CD14-positive monocyte (primary cell): ENCODE data around the gene MMP1. TPM values are rescaled to one million over a fixed set of nuclear protein-coding genes. Genes with fewer than 3 reads are reported as not detected.
A peak's percentile ranks its signal among the peaks of the same experiment; 100 is the strongest.

Source experiments
- DNase-seq, 3 donors: peaks; one replicate each; pipeline ENCODE4 v3.0.0-alpha.2; 2011 to 2022
- H2AFZ ChIP-seq: 2 replicates; pipeline ENCODE4 v1.6.0; 2012; ENCODE audit warnings: mild to moderate bottlenecking, low read depth, low read length, inconsistent platforms; ENCODE audit not compliant: insufficient read depth, poor library complexity, severe bottlenecking
- H3K27ac ChIP-seq, 2 donors: 1 replicate in 1 of 2; 2 replicates in 1 of 2; pipeline ENCODE4 v1.5.1; 2012 to 2013; ENCODE audit warnings: low read length in 2 of 2, control low read depth in 1 of 2, inconsistent platforms in 1 of 2, low read depth in 1 of 2, mild to moderate bottlenecking in 1 of 2
- H3K27me3 ChIP-seq, 2 donors: one replicate each; pipeline versions ENCODE4 v1.6.0 to v1.6.1; 2011 to 2013; ENCODE audit warnings: low read length in 2 of 2; ENCODE audit not compliant: control insufficient read depth in 2 of 2, insufficient read depth in 2 of 2
- H3K36me3 ChIP-seq, 2 donors: replicated peaks in 1 of 2; 1 replicate in 1 of 2; 2 replicates in 1 of 2; pipeline versions ENCODE4 v1.5.1 to v1.6.1; 2012 to 2013; ENCODE audit warnings: low read length in 2 of 2, control low read depth in 1 of 2, inconsistent platforms in 1 of 2, mild to moderate bottlenecking in 1 of 2; ENCODE audit not compliant: insufficient read depth in 2 of 2, control insufficient read depth in 1 of 2
- H3K4me1 ChIP-seq, 2 donors: 1 replicate in 1 of 2; 2 replicates in 1 of 2; pipeline versions ENCODE4 v1.5.1 to v1.6.1; 2012 to 2013; ENCODE audit warnings: low read length in 2 of 2, control low read depth in 1 of 2, inconsistent platforms in 1 of 2, mild to moderate bottlenecking in 1 of 2, moderate library complexity in 1 of 2; ENCODE audit not compliant: insufficient read depth in 2 of 2, control insufficient read depth in 1 of 2
- H3K4me2 ChIP-seq: replicated peaks from 2 replicates; pipeline ENCODE3; 2012; ENCODE audit warnings: low read length, moderate library complexity, mild to moderate bottlenecking; ENCODE audit not compliant: poor library complexity, severe bottlenecking; ENCODE audit errors: extremely low read depth
- H3K4me3 ChIP-seq, 3 experiments: fragments of 200-600 bp in 1 of 3; sonication (generic) in 1 of 3; replicated peaks in 1 of 3; 1 replicate in 2 of 3; 2 replicates in 1 of 3; pipeline ENCODE4 v1.5.1; 2011 to 2013; ENCODE audit warnings: low read length in 3 of 3, mild to moderate bottlenecking in 3 of 3, control low read depth in 2 of 3, low read depth in 2 of 3, inconsistent platforms in 1 of 3, moderate library complexity in 1 of 3
- H3K79me2 ChIP-seq: 2 replicates; pipeline ENCODE4 v1.6.0; 2012; ENCODE audit warnings: mild to moderate bottlenecking, control low read depth, inconsistent platforms, low read length, moderate library complexity; ENCODE audit not compliant: insufficient read depth
- H3K9ac ChIP-seq: 2 replicates; pipeline ENCODE4 v1.6.0; 2017; ENCODE audit warnings: low read length, mild to moderate bottlenecking; ENCODE audit not compliant: insufficient read depth, poor library complexity, severe bottlenecking
- H3K9me3 ChIP-seq, 2 donors: replicated peaks in 1 of 2; 1 replicate in 1 of 2; 2 replicates in 1 of 2; pipeline versions ENCODE4 v1.5.1 to v1.6.1; 2012 to 2013; ENCODE audit warnings: low read length in 2 of 2, control low read depth in 1 of 2; ENCODE audit not compliant: control insufficient read depth in 1 of 2, insufficient read depth in 1 of 2
- H4K20me1 ChIP-seq: 2 replicates; pipeline ENCODE4 v1.6.0; 2012; ENCODE audit warnings: mild to moderate bottlenecking, low read length, control low read depth, moderate library complexity; ENCODE audit not compliant: insufficient read depth
- H3K27ac Mint-ChIP-seq, 7 donors: one replicate each; pipeline ENCODE4 v1.8.0; 2020; ENCODE audit warnings: mild to moderate bottlenecking in 7 of 7, mixed read lengths in 7 of 7, moderate library complexity in 6 of 7, inconsistent platforms in 2 of 7
- H3K27me3 Mint-ChIP-seq, 3 donors: one replicate each; pipeline ENCODE4 v1.8.0; 2021 to 2022; ENCODE audit warnings: low read depth in 3 of 3, mild to moderate bottlenecking in 3 of 3, mixed read lengths in 3 of 3, moderate library complexity in 3 of 3, inconsistent platforms in 1 of 3
- H3K36me3 Mint-ChIP-seq, 2 donors: one replicate each; pipeline ENCODE4 v1.8.0; 2020; ENCODE audit warnings: mixed read lengths in 2 of 2, inconsistent platforms in 1 of 2, mild to moderate bottlenecking in 1 of 2
- H3K4me1 Mint-ChIP-seq: one replicate; pipeline ENCODE4 v1.8.0; 2020; ENCODE audit warnings: mild to moderate bottlenecking, mixed read lengths
- H3K4me3 Mint-ChIP-seq, 2 donors: one replicate each; pipeline ENCODE4 v1.8.0; 2020; ENCODE audit warnings: mild to moderate bottlenecking in 2 of 2, mixed read lengths in 2 of 2, moderate library complexity in 1 of 2
- H3K9me3 Mint-ChIP-seq, 7 donors: one replicate each; pipeline ENCODE4 v1.8.0; 2020 to 2022; ENCODE audit warnings: mixed read lengths in 7 of 7, mild to moderate bottlenecking in 6 of 7, moderate library complexity in 6 of 7, inconsistent platforms in 2 of 7
- WGBS: methylation state at CpG from one replicate; pipeline ENCODE4 v1.1.5; 2013; ENCODE audit warnings: missing lambda C conversion rate; ENCODE audit not compliant: insufficient coverage; 5-methylcytosine and 5-hydroxymethylcytosine counted together
- intact Hi-C, 2 donors: fragments of 100-400 bp; cut with micrococcal nuclease; formaldehyde crosslinking; loops; one replicate each; pipeline versions ENCODE4 v1.15.0 to v1.15.1; 2023
- polyA plus RNA-seq, 3 donors: library from polyadenylated mRNA; depleted of rRNA in 1 of 3; unstranded in 2 of 3; stranded (reverse) in 1 of 3; fragments of 300-500 nt in 2 of 3; fragments of >200 nt in 1 of 3; fragmentation: Illumina TruSeq in 2 of 3; gene quantifications; 1 replicate in 2 of 3; 2 replicates in 1 of 3; pipeline ENCODE4 v1.2.3, GENCODE V29; 2012 to 2021
- TF ChIP-seq, protein P1 (sequence below): fragments of 200-600 bp; IDR thresholded peaks from one replicate; pipeline ENCODE4 v1.8.0; 2022; ENCODE audit warnings: antibody characterized with exemption, mild to moderate bottlenecking

The MMP1 gene
- polyA plus RNA-seq, 3 donors = not detected

DNA sequence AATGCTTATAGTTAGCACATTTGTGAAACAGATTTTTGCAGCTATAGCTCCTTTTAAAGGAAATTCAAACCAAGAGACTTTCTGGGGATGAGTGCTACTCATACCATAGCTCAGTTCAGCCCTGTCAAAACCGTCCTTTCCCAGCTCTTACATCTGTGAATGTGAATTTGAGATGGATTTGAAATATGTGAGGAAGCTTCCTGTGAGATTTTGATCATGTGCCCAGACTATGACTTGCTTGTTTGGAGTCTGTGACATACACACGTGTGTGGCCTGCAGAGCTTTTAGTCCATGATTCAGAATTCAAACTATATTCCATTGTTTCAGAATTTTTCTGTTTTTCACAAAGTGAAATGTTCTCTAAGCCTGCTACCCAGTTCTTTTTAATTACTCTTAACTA is 4.4 kb upstream of the MMP1 start:
- Histone ChIP-seq H3K9ac (no peak overlapping the region), H4K20me1 (no peaks in the 10 kb centered on the region), H3K4me2 (no peak overlapping the region), H3K4me3 (no peak overlapping the region), H3K9me3 (no peaks in the 10 kb centered on the region), H3K27me3 (peaks cover 0 to 2% of the 10 kb centered on the region in 2 donors), H3K79me2 (no peaks in the 10 kb centered on the region), H3K27ac (no peak overlapping the region), H3K4me1 (no peaks in the 10 kb centered on the region), H2AFZ (no peak overlapping the region), H3K36me3 (no peaks in the 10 kb centered on the region)
- Mint-ChIP-seq H3K27ac (no peak overlapping the region), H3K9me3 (peaks cover 0 to under 1% (median 0%) of the 10 kb centered on the region in 7 donors), H3K36me3 (no peaks in the 10 kb centered on the region), H3K4me1 (peaks cover 5% of the 10 kb centered on the region), H3K4me3 (no peak overlapping the region), H3K27me3 (peaks cover 2 to 12% (median 3%) of the 10 kb centered on the region in 3 donors)
- TF ChIP-seq, protein P1, sequence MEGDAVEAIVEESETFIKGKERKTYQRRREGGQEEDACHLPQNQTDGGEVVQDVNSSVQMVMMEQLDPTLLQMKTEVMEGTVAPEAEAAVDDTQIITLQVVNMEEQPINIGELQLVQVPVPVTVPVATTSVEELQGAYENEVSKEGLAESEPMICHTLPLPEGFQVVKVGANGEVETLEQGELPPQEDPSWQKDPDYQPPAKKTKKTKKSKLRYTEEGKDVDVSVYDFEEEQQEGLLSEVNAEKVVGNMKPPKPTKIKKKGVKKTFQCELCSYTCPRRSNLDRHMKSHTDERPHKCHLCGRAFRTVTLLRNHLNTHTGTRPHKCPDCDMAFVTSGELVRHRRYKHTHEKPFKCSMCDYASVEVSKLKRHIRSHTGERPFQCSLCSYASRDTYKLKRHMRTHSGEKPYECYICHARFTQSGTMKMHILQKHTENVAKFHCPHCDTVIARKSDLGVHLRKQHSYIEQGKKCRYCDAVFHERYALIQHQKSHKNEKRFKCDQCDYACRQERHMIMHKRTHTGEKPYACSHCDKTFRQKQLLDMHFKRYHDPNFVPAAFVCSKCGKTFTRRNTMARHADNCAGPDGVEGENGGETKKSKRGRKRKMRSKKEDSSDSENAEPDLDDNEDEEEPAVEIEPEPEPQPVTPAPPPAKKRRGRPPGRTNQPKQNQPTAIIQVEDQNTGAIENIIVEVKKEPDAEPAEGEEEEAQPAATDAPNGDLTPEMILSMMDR = no peak
- WGBS = 0% methylated on average over 1 of the region's 2 CpGs
- intact Hi-C loops = no loop called here
- peak in 1 of 3 donors; percentile 34 for DNase-seq

DNA sequence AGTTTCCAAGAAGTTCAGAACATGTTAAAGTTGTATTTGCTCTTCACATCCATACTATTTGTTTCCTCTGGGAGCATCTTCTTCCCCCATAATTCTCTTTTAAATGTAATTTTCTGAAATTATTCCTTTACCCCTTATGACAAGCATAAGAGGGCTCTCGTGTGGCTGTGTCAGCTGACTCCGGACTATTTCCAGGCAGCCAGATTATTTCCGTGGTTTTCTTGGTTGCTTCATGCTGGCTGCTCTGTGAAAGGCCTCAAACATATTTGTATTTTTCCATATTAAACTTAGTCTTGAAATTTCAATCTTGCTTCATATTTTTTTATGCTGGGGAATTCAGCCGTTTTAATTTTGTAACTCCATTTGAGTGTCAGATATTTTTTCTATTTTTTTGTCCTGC is 2.8 kb upstream of the MMP1 start:
- Histone ChIP-seq H3K27ac (no peak overlapping the region), H3K4me2 (no peak overlapping the region), H4K20me1 (no peaks in the 10 kb centered on the region), H3K9me3 (no peaks in the 10 kb centered on the region), H3K36me3 (no peaks in the 10 kb centered on the region), H3K9ac (no peak overlapping the region), H2AFZ (no peak overlapping the region), H3K4me3 (no peak overlapping the region), H3K27me3 (peaks cover 0 to 5% of the 10 kb centered on the region in 2 donors), H3K79me2 (no peaks in the 10 kb centered on the region), H3K4me1 (no peaks in the 10 kb centered on the region)
- Mint-ChIP-seq H3K9me3 (no peaks in the 10 kb centered on the region), H3K27me3 (peaks cover 2 to 10% (median 7%) of the 10 kb centered on the region in 3 donors), H3K4me1 (peaks cover 5% of the 10 kb centered on the region), H3K27ac (no peak overlapping the region), H3K4me3 (no peak overlapping the region), H3K36me3 (no peaks in the 10 kb centered on the region)
- DNase-seq = no peak
- WGBS = no CpG with 5 or more reads among the region's 4 CpGs
- intact Hi-C loops = no loop called here
- TF ChIP-seq, protein P1 = no peak
